ENCODE results near the gene ATP2A2.

ATP2A2 gene

GRCh38 chr12:110282956-110283817 is 2.1 kb downstream of the ATP2A2 start:
- no peak overlapping the region for H3K9ac ChIP-seq (ENCODE audit: low read length)
- H3K27me3 ChIP-seq (ENCODE audit: control insufficient read depth, insufficient read depth, low read length) = no peaks in the 10 kb centered on the region
- peak overlapping the region; percentile 97 for H3K4me3 ChIP-seq (ENCODE audit: low read length)
- H3K4me1 ChIP-seq (ENCODE audit: control insufficient read depth, insufficient read depth, low read length) = peaks cover 11% of the 10 kb centered on the region
- H3K27ac ChIP-seq (ENCODE audit: low read depth, low read length) = peak overlapping the region; percentile 34
- peaks cover 2% of the 10 kb centered on the region for H3K36me3 ChIP-seq (ENCODE audit: control insufficient read depth, insufficient read depth, low read length)

- peaks cover 13% of the 10 kb centered on the region for H3K4me1 ChIP-seq (ENCODE audit: control insufficient read depth, insufficient read depth, low read length)
- peak overlapping the region; percentile 38 for H3K4me3 ChIP-seq (ENCODE audit: low read length)
- H3K27ac ChIP-seq (ENCODE audit: low read depth, low read length) = no peak overlapping the region
- no peak overlapping the region for H3K9ac ChIP-seq (ENCODE audit: low read length)
- H3K27me3 ChIP-seq (ENCODE audit: control insufficient read depth, insufficient read depth, low read length) = no peaks in the 10 kb centered on the region
- H3K36me3 ChIP-seq (ENCODE audit: control insufficient read depth, insufficient read depth, low read length) = peaks cover 2% of the 10 kb centered on the region
Observed at GRCh38 chr12:110284597-110284996, 3.5 kb downstream of the ATP2A2 start.

GRCh38 chr12:110286623-110287022 is 5.6 kb downstream of the ATP2A2 start:
- H3K4me3 ChIP-seq (ENCODE audit: low read length) = no peak overlapping the region
- H3K4me1 ChIP-seq (ENCODE audit: control insufficient read depth, insufficient read depth, low read length) = peaks cover 13% of the 10 kb centered on the region
- H3K9ac ChIP-seq (ENCODE audit: low read length) = no peak overlapping the region
- H3K27ac ChIP-seq (ENCODE audit: low read depth, low read length) = no peak overlapping the region
- H3K36me3 ChIP-seq (ENCODE audit: control insufficient read depth, insufficient read depth, low read length) = peaks cover 2% of the 10 kb centered on the region
- H3K27me3 ChIP-seq (ENCODE audit: control insufficient read depth, insufficient read depth, low read length) = no peaks in the 10 kb centered on the region

GRCh38 chr12:110287986-110288385 is 6.9 kb downstream of the ATP2A2 start:
- Histone ChIP-seq H3K27ac (ENCODE audit: low read depth, low read length) (no peak overlapping the region), H3K4me1 (ENCODE audit: control insufficient read depth, insufficient read depth, low read length) (peaks cover 11% of the 10 kb centered on the region), H3K9ac (ENCODE audit: low read length) (no peak overlapping the region), H3K36me3 (ENCODE audit: control insufficient read depth, insufficient read depth, low read length) (peaks cover 7% of the 10 kb centered on the region), H3K4me3 (ENCODE audit: low read length) (no peak overlapping the region), H3K27me3 (ENCODE audit: control insufficient read depth, insufficient read depth, low read length) (no peaks in the 10 kb centered on the region)

- peaks cover 2% of the 10 kb centered on the region for H3K4me1 ChIP-seq (ENCODE audit: control insufficient read depth, insufficient read depth, low read length)
- H3K4me3 ChIP-seq (ENCODE audit: low read length) = no peak overlapping the region
- H3K36me3 ChIP-seq (ENCODE audit: control insufficient read depth, insufficient read depth, low read length) = peaks cover 8% of the 10 kb centered on the region
- no peaks in the 10 kb centered on the region for H3K27me3 ChIP-seq (ENCODE audit: control insufficient read depth, insufficient read depth, low read length)
- no peak overlapping the region for H3K27ac ChIP-seq (ENCODE audit: low read depth, low read length)
- H3K9ac ChIP-seq (ENCODE audit: low read length) = no peak overlapping the region
Observed at GRCh38 chr12:110289044-110289710, 8.1 kb downstream of the ATP2A2 start.

GRCh38 chr12:110289711-110290078 is 8.6 kb downstream of the ATP2A2 start:
- no peak overlapping the region for H3K27ac ChIP-seq (ENCODE audit: low read depth, low read length)
- H3K36me3 ChIP-seq (ENCODE audit: control insufficient read depth, insufficient read depth, low read length) = peaks cover 12% of the 10 kb centered on the region
- H3K9ac ChIP-seq (ENCODE audit: low read length) = no peak overlapping the region
- H3K4me1 ChIP-seq (ENCODE audit: control insufficient read depth, insufficient read depth, low read length) = peaks cover 2% of the 10 kb centered on the region
- no peaks in the 10 kb centered on the region for H3K27me3 ChIP-seq (ENCODE audit: control insufficient read depth, insufficient read depth, low read length)
- no peak overlapping the region for H3K4me3 ChIP-seq (ENCODE audit: low read length)

- peaks cover 5% of the 10 kb centered on the region for H3K4me1 ChIP-seq (ENCODE audit: control insufficient read depth, insufficient read depth, low read length)
- no peak overlapping the region for H3K27ac ChIP-seq (ENCODE audit: low read depth, low read length)
- no peaks in the 10 kb centered on the region for H3K27me3 ChIP-seq (ENCODE audit: control insufficient read depth, insufficient read depth, low read length)
- no peak overlapping the region for H3K4me3 ChIP-seq (ENCODE audit: low read length)
- no peak overlapping the region for H3K9ac ChIP-seq (ENCODE audit: low read length)
- H3K36me3 ChIP-seq (ENCODE audit: control insufficient read depth, insufficient read depth, low read length) = peaks cover 16% of the 10 kb centered on the region
Observed at GRCh38 chr12:110301065-110301806, 20.2 kb downstream of the ATP2A2 start.

GRCh38 chr12:110304061-110304551 is 23.1 kb downstream of the ATP2A2 start:
- H3K27me3 ChIP-seq (ENCODE audit: control insufficient read depth, insufficient read depth, low read length) = no peaks in the 10 kb centered on the region
- no peak overlapping the region for H3K27ac ChIP-seq (ENCODE audit: low read depth, low read length)
- H3K4me3 ChIP-seq (ENCODE audit: low read length) = no peak overlapping the region
- H3K36me3 ChIP-seq (ENCODE audit: control insufficient read depth, insufficient read depth, low read length) = no peaks in the 10 kb centered on the region
- H3K9ac ChIP-seq (ENCODE audit: low read length) = no peak overlapping the region
- H3K4me1 ChIP-seq (ENCODE audit: control insufficient read depth, insufficient read depth, low read length) = peaks cover 5% of the 10 kb centered on the region

GRCh38 chr12:110307372-110307771 is 26.3 kb downstream of the ATP2A2 start:
- no peak overlapping the region for H3K27ac ChIP-seq (ENCODE audit: low read depth, low read length)
- H3K9ac ChIP-seq (ENCODE audit: low read length) = no peak overlapping the region
- H3K4me3 ChIP-seq (ENCODE audit: low read length) = no peak overlapping the region
- H3K36me3 ChIP-seq (ENCODE audit: control insufficient read depth, insufficient read depth, low read length) = no peaks in the 10 kb centered on the region
- H3K27me3 ChIP-seq (ENCODE audit: control insufficient read depth, insufficient read depth, low read length) = no peaks in the 10 kb centered on the region
- H3K4me1 ChIP-seq (ENCODE audit: control insufficient read depth, insufficient read depth, low read length) = peaks cover 12% of the 10 kb centered on the region

GRCh38 chr12:110310763-110311162 is 29.7 kb downstream of the ATP2A2 start:
- Histone ChIP-seq H3K4me1 (ENCODE audit: control insufficient read depth, insufficient read depth, low read length) (peaks cover 7% of the 10 kb centered on the region), H3K4me3 (ENCODE audit: low read length) (no peak overlapping the region), H3K27ac (ENCODE audit: low read depth, low read length) (peak overlapping the region; percentile 30), H3K27me3 (ENCODE audit: control insufficient read depth, insufficient read depth, low read length) (no peaks in the 10 kb centered on the region), H3K36me3 (ENCODE audit: control insufficient read depth, insufficient read depth, low read length) (no peaks in the 10 kb centered on the region), H3K9ac (ENCODE audit: low read length) (no peak overlapping the region)

- H3K27me3 ChIP-seq (ENCODE audit: control insufficient read depth, insufficient read depth, low read length) = no peaks in the 10 kb centered on the region
- H3K27ac ChIP-seq (ENCODE audit: low read depth, low read length) = no peak overlapping the region
- no peak overlapping the region for H3K4me3 ChIP-seq (ENCODE audit: low read length)
- H3K9ac ChIP-seq (ENCODE audit: low read length) = no peak overlapping the region
- H3K36me3 ChIP-seq (ENCODE audit: control insufficient read depth, insufficient read depth, low read length) = no peaks in the 10 kb centered on the region
- peaks cover 13% of the 10 kb centered on the region for H3K4me1 ChIP-seq (ENCODE audit: control insufficient read depth, insufficient read depth, low read length)
Observed at GRCh38 chr12:110311903-110312302, 30.9 kb downstream of the ATP2A2 start.

All from rectal smooth muscle tissue (tissue), 1 donor.